Inflammatory macrophage treated with lipopolysaccharide for 1 hour (primary cell): ENCODE data around the gene RAB33B.
"Not testable (repeated sequence)": the region's sequence is repeated elsewhere in the genome, so short reads cannot be mapped to it uniquely, and the experiment has no call there.

Source experiments
- DNase-seq, 2 donors: peaks; one replicate each; pipeline ENCODE4 v3.0.0-alpha.2; 2020 to 2022

The RAB33B gene

GRCh38 chr4:139465922-139466321 lies 12.0 kb downstream of the RAB33B start:
- DNase-seq: no peak

- not testable (repeated sequence) for DNase-seq
Measured at GRCh38 chr4:139468756-139469155, 14.8 kb downstream of the RAB33B start.

DNA sequence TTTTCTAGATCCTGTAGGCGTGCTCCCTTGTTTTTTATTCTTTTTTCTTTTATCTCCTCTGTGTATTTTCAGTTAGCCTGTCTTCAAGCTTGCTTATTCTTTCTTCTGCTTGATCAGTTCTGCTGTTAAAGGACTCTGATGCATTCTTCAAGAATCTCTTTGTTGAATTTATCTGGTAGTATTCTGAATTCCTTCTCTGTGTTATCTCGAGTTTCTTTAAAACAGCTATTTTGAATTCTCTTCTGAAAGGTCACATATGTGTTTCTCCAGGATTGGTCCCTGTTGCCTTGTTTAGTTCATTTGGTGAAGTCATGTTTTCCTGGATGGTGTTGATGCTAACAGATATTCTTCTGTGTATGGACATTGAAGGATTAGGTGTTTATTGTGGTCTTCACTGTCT lies 15.3 kb downstream of the RAB33B start:
- DNase-seq: no peak

DNA sequence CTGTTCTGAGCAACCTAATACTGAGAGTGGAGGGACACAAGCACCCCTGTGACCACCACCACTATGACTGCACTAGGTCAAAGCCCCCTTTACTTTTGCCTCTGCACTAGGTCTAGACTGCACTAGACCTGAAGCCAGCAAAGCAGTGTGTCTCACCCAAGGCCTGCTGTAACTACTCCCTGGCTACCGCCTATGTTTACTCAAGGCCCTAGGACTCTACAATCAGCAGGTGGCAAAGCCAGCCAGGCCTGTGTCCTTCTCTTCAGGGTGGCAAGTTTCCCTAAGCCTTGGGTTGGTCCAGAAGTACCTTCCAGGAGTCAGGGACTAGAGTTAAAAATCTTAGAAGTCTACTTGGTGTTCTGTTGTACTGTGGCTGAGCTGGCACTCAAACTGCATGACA lies 15.9 kb downstream of the RAB33B start:
- DNase-seq: no peak

GRCh38 chr4:139470295-139470694 lies 16.4 kb downstream of the RAB33B start:
- DNase-seq: no peak

DNA sequence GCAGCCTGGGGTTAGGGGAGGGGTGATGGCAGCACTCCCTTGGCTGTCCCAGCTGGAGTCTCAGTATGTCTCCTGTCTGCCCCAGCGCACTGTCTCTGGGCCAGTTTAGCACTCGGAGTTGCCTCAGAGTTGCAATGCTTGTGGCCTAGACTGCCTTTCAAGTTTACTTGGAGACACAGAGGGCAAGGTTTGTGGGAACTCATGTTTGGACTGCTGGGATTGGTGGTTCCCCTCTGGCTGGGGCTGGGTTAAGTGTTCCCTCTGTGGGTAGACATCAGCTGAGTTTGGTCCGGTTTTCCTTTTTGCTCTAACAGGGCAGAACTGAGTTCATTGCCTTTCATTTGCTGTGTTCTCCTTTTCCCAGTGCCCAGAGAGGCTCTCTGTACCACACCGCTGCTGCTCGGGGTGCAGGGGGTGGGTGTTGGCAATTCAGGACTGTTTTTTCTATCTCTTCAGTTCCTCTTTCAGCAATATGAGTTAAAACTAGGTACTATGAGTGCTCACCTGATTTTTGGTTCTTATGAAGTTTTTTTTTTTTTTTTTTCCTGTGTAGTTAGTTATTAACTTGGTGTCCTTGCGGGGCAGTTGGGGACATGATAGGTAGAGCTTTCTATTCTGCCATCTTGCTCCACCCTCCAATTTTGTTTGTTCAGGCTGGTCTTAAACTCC lies 17.2 kb downstream of the RAB33B start:
- DNase-seq: peak; percentile 7 to 47

DNA sequence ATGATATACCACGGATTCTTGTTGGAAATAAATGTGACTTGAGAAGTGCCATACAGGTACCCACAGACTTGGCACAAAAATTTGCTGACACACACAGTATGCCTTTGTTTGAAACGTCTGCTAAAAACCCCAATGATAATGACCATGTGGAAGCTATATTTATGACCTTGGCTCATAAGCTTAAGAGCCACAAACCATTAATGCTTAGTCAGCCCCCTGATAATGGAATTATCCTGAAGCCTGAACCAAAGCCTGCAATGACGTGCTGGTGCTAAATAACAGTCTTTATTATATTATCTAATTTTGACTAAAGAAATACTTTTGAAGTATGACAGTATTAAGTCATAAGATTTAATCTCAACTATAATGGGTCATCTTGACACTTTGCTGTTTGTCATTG lies 18.9 kb downstream of the RAB33B start:
- DNase-seq: no peak

DNA sequence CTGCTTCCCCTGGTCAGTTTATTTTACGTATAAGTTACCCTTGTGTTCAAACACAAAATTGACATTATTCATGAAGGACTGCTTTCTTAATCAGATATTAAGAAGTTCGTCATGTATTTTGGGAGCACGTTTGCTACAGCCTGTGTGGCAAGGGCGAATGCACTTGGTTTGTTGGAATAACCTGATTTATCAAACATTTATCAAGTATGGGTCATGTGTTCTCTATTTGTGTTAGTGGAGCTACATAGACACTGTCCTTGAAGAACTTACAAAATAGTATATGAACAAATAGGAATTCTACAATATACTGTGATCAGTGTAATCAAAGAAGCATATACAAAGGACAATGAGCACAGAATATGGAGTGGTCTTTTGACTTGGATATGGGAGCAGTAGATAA lies 22.4 kb downstream of the RAB33B start:
- DNase-seq: no peak

DNA sequence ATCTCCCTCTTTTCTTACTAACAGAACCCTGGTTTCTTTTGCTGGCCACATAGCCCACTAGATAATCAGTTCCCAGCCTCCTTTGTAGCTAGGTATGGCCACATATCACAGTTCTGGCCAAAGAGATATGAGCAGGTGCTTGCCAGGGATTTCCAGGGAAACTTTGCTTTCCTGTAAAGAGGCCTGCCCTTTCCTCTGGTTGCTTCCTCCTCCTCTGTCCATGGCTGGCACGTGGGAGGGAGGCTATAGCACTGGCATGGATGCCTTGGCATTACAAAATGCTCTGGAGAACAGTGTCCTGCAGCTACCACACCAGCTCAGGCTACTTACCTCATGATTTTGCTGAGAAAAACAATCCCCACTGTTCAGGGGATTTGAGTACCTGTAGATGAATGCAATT lies 27.5 kb downstream of the RAB33B start:
- peak in 1 of 2 donors; percentile 44 for DNase-seq

- DNase-seq: no peak
Measured at GRCh38 chr4:139483000-139483399, 29.1 kb downstream of the RAB33B start.

DNA sequence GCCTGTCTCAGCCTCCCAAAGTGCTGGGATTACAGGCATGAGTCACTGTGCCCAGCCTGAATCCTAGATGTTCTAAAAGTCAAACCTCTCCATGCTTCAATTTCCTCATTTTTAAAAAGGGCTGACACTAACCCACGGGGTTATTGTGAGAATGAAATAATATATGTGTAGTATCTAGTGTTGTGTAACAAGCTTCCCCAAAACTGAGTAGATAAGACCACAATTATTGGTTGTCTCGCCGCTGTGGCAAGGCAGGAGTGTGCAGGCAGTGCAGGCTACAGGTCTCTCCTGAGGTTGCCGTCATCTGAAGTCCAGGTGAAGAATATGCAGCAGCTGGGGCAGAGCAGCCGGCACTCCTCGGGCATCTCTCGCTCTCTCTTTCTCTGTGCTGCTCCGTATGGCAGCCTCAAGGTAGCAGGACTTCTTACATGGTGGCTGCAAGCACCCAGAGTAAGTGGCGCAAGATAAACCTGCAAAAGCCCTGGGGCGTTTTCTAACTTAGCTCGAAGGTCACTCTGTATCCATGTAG lies 30.9 kb downstream of the RAB33B start:
- peak; percentile 45 to 77 for DNase-seq

DNA sequence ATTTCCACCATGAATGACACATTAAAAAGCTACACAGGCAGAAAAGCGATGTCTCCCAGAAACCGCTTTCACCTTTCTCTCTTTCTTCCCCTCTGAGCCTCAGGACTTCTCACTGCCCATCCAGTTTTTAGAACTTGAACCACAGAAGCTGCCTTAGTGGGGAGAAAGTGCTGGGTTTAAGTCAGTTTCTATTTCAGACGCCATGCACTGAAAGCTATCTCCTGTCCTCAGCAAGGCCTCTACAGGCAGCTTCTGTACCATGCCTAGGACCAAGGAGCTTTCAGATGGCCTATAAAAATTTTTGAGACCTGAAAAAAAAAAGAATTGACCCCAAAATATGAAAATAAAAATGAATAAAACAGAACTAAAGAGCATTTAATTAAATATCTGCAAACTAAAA lies 34.5 kb downstream of the RAB33B start:
- no peak for DNase-seq

DNA sequence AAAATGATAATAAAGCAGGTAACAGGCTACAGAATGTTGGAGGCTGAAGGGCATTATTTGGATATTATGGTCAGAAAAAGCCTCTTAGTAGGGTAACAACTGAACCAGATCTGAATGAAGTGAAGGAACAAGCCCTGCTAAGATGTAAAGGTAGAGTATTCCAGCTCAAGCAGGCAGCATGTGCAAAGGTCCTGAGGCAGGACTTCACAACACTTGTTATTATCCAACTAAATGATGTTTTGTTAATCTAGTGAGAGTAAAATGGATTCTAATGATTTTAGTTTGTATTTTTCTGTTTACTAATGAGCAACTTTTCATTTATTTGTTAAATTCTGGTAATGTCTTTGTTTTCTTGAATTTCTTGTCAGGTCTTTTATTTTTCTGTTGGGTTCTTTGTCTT lies 35.7 kb downstream of the RAB33B start:
- DNase-seq: no peak

DNA sequence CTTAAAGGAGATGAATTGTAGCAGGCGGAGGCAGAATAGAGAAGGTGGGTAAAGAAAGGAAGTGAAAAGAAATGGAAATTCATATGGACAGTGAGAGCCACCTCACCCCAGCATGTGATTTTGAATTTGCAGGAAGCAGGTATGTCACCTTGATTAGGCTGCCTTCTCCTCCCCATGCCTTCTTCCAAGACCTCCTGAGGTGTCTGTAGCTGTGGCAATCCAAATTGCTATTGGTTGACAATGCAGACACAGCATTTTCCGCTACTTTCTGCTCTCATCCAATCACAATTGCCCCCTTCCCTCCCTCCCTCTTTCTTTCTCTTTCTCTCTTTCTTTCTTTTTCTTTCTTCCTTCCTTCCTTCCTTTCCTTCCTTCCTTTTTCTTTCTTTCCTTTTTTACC lies 38.5 kb downstream of the RAB33B start:
- no peak for DNase-seq

DNA sequence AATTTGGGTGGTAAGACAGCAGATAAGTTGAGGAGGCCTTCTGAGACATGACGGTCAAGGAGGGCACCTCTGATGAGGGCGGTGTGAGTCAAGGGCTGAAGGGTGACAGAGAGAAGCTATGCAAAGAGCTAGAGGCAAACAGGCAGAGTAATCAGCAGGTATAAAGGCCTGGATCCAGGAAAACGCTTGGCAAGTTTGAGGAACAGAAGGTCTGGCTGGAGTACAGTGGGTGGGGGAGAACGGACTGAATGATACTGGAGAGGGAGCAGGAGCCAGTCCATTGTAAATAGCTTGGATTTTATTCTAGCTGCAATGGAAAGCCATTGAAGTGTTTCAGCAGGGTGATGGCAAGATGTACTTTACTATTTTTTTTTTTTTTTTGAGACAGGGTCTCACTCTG lies 39.3 kb downstream of the RAB33B start:
- no peak for DNase-seq

- DNase-seq: no peak
Measured at GRCh38 chr4:139499186-139499585, 45.3 kb downstream of the RAB33B start.

DNA sequence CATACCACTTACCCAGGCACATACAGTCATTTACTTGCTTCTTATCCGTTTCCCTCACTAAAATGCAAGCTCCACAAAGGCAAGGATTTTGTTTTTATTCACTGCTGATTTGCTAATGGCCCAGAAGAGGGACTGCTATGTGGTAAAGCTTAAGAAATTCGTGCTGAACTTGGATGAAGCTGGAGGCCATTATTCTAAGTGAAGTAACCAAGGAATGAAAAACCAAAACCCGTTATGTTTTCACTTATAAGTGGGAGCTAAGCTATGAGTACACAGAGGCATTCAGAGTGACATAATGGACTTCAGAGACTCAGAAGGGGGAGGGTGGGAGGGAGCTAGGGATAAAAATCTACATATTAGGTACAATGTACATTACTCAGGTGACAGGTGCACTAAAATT lies 47.2 kb downstream of the RAB33B start:
- no peak for DNase-seq

- DNase-seq: no peak
Measured at GRCh38 chr4:139501527-139501926, 47.6 kb downstream of the RAB33B start.

GRCh38 chr4:139501927-139502899 lies 48.3 kb downstream of the RAB33B start:
- peak; percentile 36 to 50 for DNase-seq

GRCh38 chr4:139503622-139504166 lies 49.8 kb downstream of the RAB33B start:
- DNase-seq: no peak

DNA sequence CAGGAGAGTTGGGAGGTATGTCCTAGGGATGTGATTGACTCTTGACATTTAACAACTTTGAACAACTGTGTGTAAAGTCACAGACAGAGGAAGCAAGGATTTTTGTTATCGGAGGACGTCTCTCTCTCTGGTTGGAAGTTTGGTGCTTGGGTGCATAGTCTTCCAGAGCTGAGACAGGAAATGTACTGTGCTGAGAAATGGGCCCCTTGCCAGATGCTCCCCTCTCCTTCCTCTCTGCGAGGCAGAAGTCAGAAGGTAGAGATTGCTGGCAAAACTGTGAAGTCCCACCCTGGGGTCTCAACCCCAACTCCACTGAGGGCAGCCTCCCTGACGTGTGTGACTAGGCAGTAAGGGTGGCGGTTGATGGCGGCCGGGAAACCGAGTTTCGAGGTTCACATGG lies 52.9 kb downstream of the RAB33B start:
- DNase-seq: no peak

GRCh38 chr4:139508581-139509237 lies 54.8 kb downstream of the RAB33B start:
- DNase-seq: no peak
